Upper lobe of left lung (tissue), 4 donors: ENCODE data around the gene TMTC1.

Source experiments
- EP300 ChIP-seq, 4 donors: sonication (generic); formaldehyde crosslinking; IDR thresholded peaks; one replicate each; pipeline ENCODE4 v1.5.1; 2017; ENCODE audit warnings: antibody characterized with exemption in 4 of 4, control low read depth in 2 of 4
- POLR2A ChIP-seq, 4 donors: fragments of 450-650 bp; IDR thresholded peaks; one replicate each; pipeline ENCODE4 v1.5.1; 2016 to 2017; ENCODE audit warnings: antibody characterized with exemption in 4 of 4, mild to moderate bottlenecking in 2 of 4
- TF ChIP-seq, protein P1 (sequence below), 6 experiments: fragments of 450-650 bp in 4 of 6; fragments of 200-600 bp in 2 of 6; sonication (generic) in 2 of 6; IDR thresholded peaks; one replicate each; pipeline ENCODE4 v1.5.1; 2016 to 2019; ENCODE audit warnings: antibody characterized with exemption in 6 of 6

DNA sequence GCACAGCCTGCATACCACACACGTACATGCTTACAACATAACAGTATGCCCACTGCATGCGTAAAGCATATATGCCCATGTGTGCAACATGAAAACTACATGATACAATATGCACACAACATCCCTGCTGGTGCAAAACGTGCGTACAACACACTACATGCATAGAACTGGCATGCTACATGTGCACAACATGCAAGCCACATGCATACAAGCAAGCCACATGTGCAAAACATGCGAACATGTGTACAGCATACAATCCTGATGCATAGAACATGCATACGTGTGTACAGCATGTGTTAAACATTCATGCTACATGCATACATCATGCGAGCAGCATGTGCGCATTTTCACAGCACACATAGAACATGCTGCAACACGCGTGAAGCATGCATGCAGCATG, 8.4 kb upstream of the TMTC1 start:
- TF ChIP-seq POLR2A (IDR thresholded peaks at IDR 0.05), result no peak
- TF ChIP-seq, protein P1, sequence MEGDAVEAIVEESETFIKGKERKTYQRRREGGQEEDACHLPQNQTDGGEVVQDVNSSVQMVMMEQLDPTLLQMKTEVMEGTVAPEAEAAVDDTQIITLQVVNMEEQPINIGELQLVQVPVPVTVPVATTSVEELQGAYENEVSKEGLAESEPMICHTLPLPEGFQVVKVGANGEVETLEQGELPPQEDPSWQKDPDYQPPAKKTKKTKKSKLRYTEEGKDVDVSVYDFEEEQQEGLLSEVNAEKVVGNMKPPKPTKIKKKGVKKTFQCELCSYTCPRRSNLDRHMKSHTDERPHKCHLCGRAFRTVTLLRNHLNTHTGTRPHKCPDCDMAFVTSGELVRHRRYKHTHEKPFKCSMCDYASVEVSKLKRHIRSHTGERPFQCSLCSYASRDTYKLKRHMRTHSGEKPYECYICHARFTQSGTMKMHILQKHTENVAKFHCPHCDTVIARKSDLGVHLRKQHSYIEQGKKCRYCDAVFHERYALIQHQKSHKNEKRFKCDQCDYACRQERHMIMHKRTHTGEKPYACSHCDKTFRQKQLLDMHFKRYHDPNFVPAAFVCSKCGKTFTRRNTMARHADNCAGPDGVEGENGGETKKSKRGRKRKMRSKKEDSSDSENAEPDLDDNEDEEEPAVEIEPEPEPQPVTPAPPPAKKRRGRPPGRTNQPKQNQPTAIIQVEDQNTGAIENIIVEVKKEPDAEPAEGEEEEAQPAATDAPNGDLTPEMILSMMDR (IDR thresholded peaks at IDR 0.05), result no peak
- no peak for TF ChIP-seq EP300 (IDR thresholded peaks at IDR 0.05)
